HEK293 (cell line): ENCODE results near the gene NRTN.

Experiments
- PATZ1 ChIP-seq: fragments of 450-650 bp; formaldehyde crosslinking; IDR thresholded peaks from 2 replicates; pipeline ENCODE4 v1.5.1; 2016; ENCODE audit warnings: missing biosample characterization, missing genetic modification characterization
- SP2 ChIP-seq: fragments of 450-650 bp; formaldehyde crosslinking; IDR thresholded peaks from 2 replicates; pipeline ENCODE4 v1.5.1; 2016; ENCODE audit warnings: missing biosample characterization, missing genetic modification characterization
- ZBTB21 ChIP-seq: fragments of 450-650 bp; formaldehyde crosslinking; IDR thresholded peaks from 2 replicates; pipeline ENCODE4 v1.5.1; 2017; ENCODE audit warnings: missing biosample characterization, missing genetic modification characterization
- ZNF24 ChIP-seq: fragments of 450-650 bp; formaldehyde crosslinking; IDR thresholded peaks from 2 replicates; pipeline ENCODE4 v1.5.1; 2016; ENCODE audit warnings: missing biosample characterization, missing genetic modification characterization
- ZNF248 ChIP-seq: fragments of 450-650 bp; formaldehyde crosslinking; IDR thresholded peaks from 2 replicates; pipeline ENCODE4 v1.5.1; 2017; ENCODE audit warnings: missing biosample characterization, missing genetic modification characterization
- ZNF274 ChIP-seq, 2 experiments: fragments of 200-500 bp in 1 of 2; fragments of 450-650 bp in 1 of 2; sonication (Bioruptor generic) in 1 of 2; formaldehyde crosslinking in 1 of 2; IDR thresholded peaks; 2 replicates each; pipeline versions ENCODE4 v1.5.1 to v1.6.1; 2014 to 2016; ENCODE audit warnings: borderline replicate concordance in 1 of 2, inconsistent platforms in 1 of 2, low read length in 1 of 2, missing biosample characterization in 1 of 2, missing genetic modification characterization in 1 of 2
- ZNF37A ChIP-seq: fragments of 450-650 bp; IDR thresholded peaks from 2 replicates; pipeline ENCODE4 v1.5.1; 2018; ENCODE audit warnings: missing biosample characterization, missing genetic modification characterization
- ZNF530 ChIP-seq: fragments of 450-650 bp; formaldehyde crosslinking; IDR thresholded peaks from 2 replicates; pipeline ENCODE4 v1.5.1; 2016; ENCODE audit warnings: low read depth, missing biosample characterization, missing genetic modification characterization
- ZNF654 ChIP-seq: fragments of 450-650 bp; formaldehyde crosslinking; IDR thresholded peaks from 2 replicates; pipeline ENCODE4 v1.5.1; 2016; ENCODE audit warnings: low read depth, missing biosample characterization, missing genetic modification characterization
- ZNF670 ChIP-seq: fragments of 450-650 bp; formaldehyde crosslinking; IDR thresholded peaks from 2 replicates; pipeline ENCODE4 v1.5.1; 2016; ENCODE audit warnings: missing biosample characterization, missing genetic modification characterization, low read depth
- TF ChIP-seq, protein P1 (sequence below): fragments of 450-650 bp; formaldehyde crosslinking; IDR thresholded peaks from 2 replicates; pipeline ENCODE4 v1.5.1; 2016; ENCODE audit warnings: missing biosample characterization, missing genetic modification characterization

GRCh38 chr19:5870986-5871394 lies 66.1 kb downstream of the NRTN start:
- TF ChIP-seq ZNF274 (IDR thresholded peaks at IDR 0.05; ENCODE audit: low read length) (no peak), ZNF274 (tag by site-specific recombination; IDR thresholded peaks at IDR 0.05; ENCODE audit: borderline replicate concordance) (no peak), SP2 (tag by site-specific recombination) (no peak), PATZ1 (tag by site-specific recombination) (no peak), ZNF37A (tag by site-specific recombination) (no peak), ZBTB21 (no peak), ZNF670 (no peak), ZNF24 (tag by site-specific recombination) (no peak), ZNF654 (tag by site-specific recombination) (no peak), ZNF530 (tag by site-specific recombination) (no peak), ZNF248 (tag by site-specific recombination) (no peak)
- TF ChIP-seq, protein P1, sequence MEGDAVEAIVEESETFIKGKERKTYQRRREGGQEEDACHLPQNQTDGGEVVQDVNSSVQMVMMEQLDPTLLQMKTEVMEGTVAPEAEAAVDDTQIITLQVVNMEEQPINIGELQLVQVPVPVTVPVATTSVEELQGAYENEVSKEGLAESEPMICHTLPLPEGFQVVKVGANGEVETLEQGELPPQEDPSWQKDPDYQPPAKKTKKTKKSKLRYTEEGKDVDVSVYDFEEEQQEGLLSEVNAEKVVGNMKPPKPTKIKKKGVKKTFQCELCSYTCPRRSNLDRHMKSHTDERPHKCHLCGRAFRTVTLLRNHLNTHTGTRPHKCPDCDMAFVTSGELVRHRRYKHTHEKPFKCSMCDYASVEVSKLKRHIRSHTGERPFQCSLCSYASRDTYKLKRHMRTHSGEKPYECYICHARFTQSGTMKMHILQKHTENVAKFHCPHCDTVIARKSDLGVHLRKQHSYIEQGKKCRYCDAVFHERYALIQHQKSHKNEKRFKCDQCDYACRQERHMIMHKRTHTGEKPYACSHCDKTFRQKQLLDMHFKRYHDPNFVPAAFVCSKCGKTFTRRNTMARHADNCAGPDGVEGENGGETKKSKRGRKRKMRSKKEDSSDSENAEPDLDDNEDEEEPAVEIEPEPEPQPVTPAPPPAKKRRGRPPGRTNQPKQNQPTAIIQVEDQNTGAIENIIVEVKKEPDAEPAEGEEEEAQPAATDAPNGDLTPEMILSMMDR (tag by site-specific recombination): no peak
